Upper lobe of left lung (tissue), 6 donors: ENCODE results near the gene SNAPC5. TPM values are rescaled to one million over a fixed set of nuclear protein-coding genes. Genes with fewer than 3 reads are reported as not detected.

Source experiments
- ATAC-seq, 2 donors: fragments of 200-7000 bp; cut with Tn5 transposase; one replicate each; pipeline ENCODE4 v1.9.1; 2022; ENCODE audit warnings: mild to moderate bottlenecking in 2 of 2, moderate library complexity in 2 of 2; ENCODE audit not compliant: low FRiP score in 2 of 2
- DNase-seq, 2 donors: peaks; one replicate each; pipeline ENCODE4 v3.0.0-alpha.2; 2019 to 2020
- H3K27ac ChIP-seq, 4 donors: fragments of 200-600 bp; sonication (generic); one replicate each; pipeline ENCODE4 v1.5.1; 2016 to 2019
- H3K27me3 ChIP-seq, 4 donors: fragments of 200-600 bp; sonication (generic); one replicate each; pipeline ENCODE4 v1.5.1; 2017 to 2019
- H3K36me3 ChIP-seq, 4 donors: fragments of 200-600 bp; sonication (generic); one replicate each; pipeline ENCODE4 v1.5.1; 2016 to 2019
- H3K4me1 ChIP-seq, 4 donors: fragments of 200-600 bp; sonication (generic); one replicate each; pipeline ENCODE4 v1.5.1; 2018 to 2019
- H3K4me3 ChIP-seq, 4 donors: fragments of 200-600 bp; sonication (generic); one replicate each; pipeline ENCODE4 v1.5.1; 2017 to 2019; ENCODE audit warnings: mild to moderate bottlenecking in 2 of 4, moderate library complexity in 1 of 4
- H3K9me3 ChIP-seq, 4 donors: fragments of 200-600 bp; sonication (generic); one replicate each; pipeline ENCODE4 v1.5.1; 2018 to 2019
- CTCF ChIP-seq, 6 experiments: fragments of 450-650 bp in 4 of 6; fragments of 200-600 bp in 2 of 6; sonication (generic) in 2 of 6; IDR thresholded peaks; one replicate each; pipeline ENCODE4 v1.5.1; 2016 to 2019; ENCODE audit warnings: antibody characterized with exemption in 6 of 6
- EP300 ChIP-seq, 4 donors: sonication (generic); formaldehyde crosslinking; IDR thresholded peaks; one replicate each; pipeline ENCODE4 v1.5.1; 2017; ENCODE audit warnings: antibody characterized with exemption in 4 of 4, control low read depth in 2 of 4
- POLR2A ChIP-seq, 4 donors: fragments of 450-650 bp; IDR thresholded peaks; one replicate each; pipeline ENCODE4 v1.5.1; 2016 to 2017; ENCODE audit warnings: antibody characterized with exemption in 4 of 4, mild to moderate bottlenecking in 2 of 4
- POLR2AphosphoS5 ChIP-seq, 2 donors: sonication (generic); formaldehyde crosslinking; IDR thresholded peaks; one replicate each; pipeline ENCODE4 v1.5.1; 2017; ENCODE audit warnings: antibody characterized with exemption in 2 of 2
- WGBS, 2 donors: methylation state at CpG; one replicate each; pipeline ENCODE4 v1.1.5; 2017 to 2018; 5-methylcytosine and 5-hydroxymethylcytosine counted together
- total RNA-seq, 6 donors: library from RNA; depleted of rRNA in 4 of 6; stranded (reverse); fragments of >200 nt in 4 of 6; gene quantifications; one replicate each; pipeline versions ENCODE4 v1.1.0 to v1.2.1, GENCODE V29; 2016 to 2021
- donor health status: DM: no; HTN: no; CAD: no; lungs with moderate emphysema.
- donor health status: DM: no; HTN: yes; CAD: no; lungs with severe emphysema.

SNAPC5 gene
- total RNA-seq, 6 donors from 2014 or later, result 19.0 to 35.1 (median 25.5) TPM

GRCh38 chr15:66459818-66460615 is 37.5 kb downstream of the SNAPC5 start:
- ATAC-seq (no peak), DNase-seq (no peak)
- Histone ChIP-seq H3K36me3 (peaks cover 0 to 4% (median 0%) of the 10 kb centered on the region in 4 donors), H3K4me3 (no peak overlapping the region), H3K9me3 (no peaks in the 10 kb centered on the region), H3K4me1 (no peaks in the 10 kb centered on the region), H3K27ac (no peak overlapping the region), H3K27me3 (no peaks in the 10 kb centered on the region)
- WGBS, 2 donors, result 83 to 92% methylated on average over 3 of the region's 3 CpGs
- no peak for TF ChIP-seq POLR2A (IDR thresholded peaks at IDR 0.05)
- no peak for TF ChIP-seq POLR2AphosphoS5 (IDR thresholded peaks at IDR 0.05)
- no peak for TF ChIP-seq EP300 (IDR thresholded peaks at IDR 0.05)
- no peak for TF ChIP-seq CTCF (IDR thresholded peaks at IDR 0.05)

- Histone ChIP-seq H3K9me3 (no peaks in the 10 kb centered on the region), H3K4me1 (no peaks in the 10 kb centered on the region), H3K27ac (no peak overlapping the region), H3K36me3 (peaks cover 0 to 7% (median 0%) of the 10 kb centered on the region in 4 donors), H3K27me3 (no peaks in the 10 kb centered on the region), H3K4me3 (no peak overlapping the region)
- 80 to 82% methylated on average over 3 of the region's 3 CpGs for WGBS, 2 donors
- TF ChIP-seq EP300 (IDR thresholded peaks at IDR 0.05), result no peak
- TF ChIP-seq POLR2AphosphoS5 (IDR thresholded peaks at IDR 0.05), result no peak
- TF ChIP-seq CTCF (IDR thresholded peaks at IDR 0.05), result no peak
- no peak for TF ChIP-seq POLR2A (IDR thresholded peaks at IDR 0.05)
- ATAC-seq (no peak), DNase-seq (no peak)
Observed at GRCh38 chr15:66456211-66456610, 41.4 kb downstream of the SNAPC5 start.

GRCh38 chr15:66454143-66454542 is 43.4 kb downstream of the SNAPC5 start:
- ATAC-seq, result peak in 1 of 2 donors; percentile 28
- peaks cover 0 to 7% (median 0%) of the 10 kb centered on the region in 4 donors for H3K36me3 ChIP-seq
- 81 to 92% methylated on average over 2 of the region's 2 CpGs for WGBS, 2 donors
- DNase-seq, result no peak
- H3K9me3 ChIP-seq, result no peaks in the 10 kb centered on the region
- no peaks in the 10 kb centered on the region for H3K4me1 ChIP-seq
- H3K4me3 ChIP-seq, result no peak overlapping the region
- no peak overlapping the region for H3K27ac ChIP-seq
- TF ChIP-seq CTCF (IDR thresholded peaks at IDR 0.05), result no peak
- no peak for TF ChIP-seq EP300 (IDR thresholded peaks at IDR 0.05)
- TF ChIP-seq POLR2A (IDR thresholded peaks at IDR 0.05), result no peak
- TF ChIP-seq POLR2AphosphoS5 (IDR thresholded peaks at IDR 0.05), result no peak
- H3K27me3 ChIP-seq, result no peaks in the 10 kb centered on the region

GRCh38 chr15:66452971-66453580 is 44.5 kb downstream of the SNAPC5 start:
- Histone ChIP-seq H3K27ac (no peak overlapping the region), H3K4me3 (no peak overlapping the region), H3K27me3 (no peaks in the 10 kb centered on the region), H3K9me3 (no peaks in the 10 kb centered on the region), H3K4me1 (no peaks in the 10 kb centered on the region), H3K36me3 (peaks cover 0 to 11% (median 0%) of the 10 kb centered on the region in 4 donors)
- ATAC-seq, result peak in 1 of 2 donors; percentile 31
- WGBS, 2 donors, result 80 to 89% methylated on average over 1 of the region's 1 CpG
- DNase-seq, result peak in 1 of 2 donors; percentile 22
- no peak for TF ChIP-seq POLR2A (IDR thresholded peaks at IDR 0.05)
- no peak for TF ChIP-seq EP300 (IDR thresholded peaks at IDR 0.05)
- TF ChIP-seq CTCF (IDR thresholded peaks at IDR 0.05), result no peak
- no peak for TF ChIP-seq POLR2AphosphoS5 (IDR thresholded peaks at IDR 0.05)
